NCI-H1048 (cell line): ENCODE data around the gene CTBP2.

Experiments
- DNase-seq: peaks from one replicate; lab custom pipeline; 2025; lab: John Stamatoyannopoulos, UW

The CTBP2 gene

DNA sequence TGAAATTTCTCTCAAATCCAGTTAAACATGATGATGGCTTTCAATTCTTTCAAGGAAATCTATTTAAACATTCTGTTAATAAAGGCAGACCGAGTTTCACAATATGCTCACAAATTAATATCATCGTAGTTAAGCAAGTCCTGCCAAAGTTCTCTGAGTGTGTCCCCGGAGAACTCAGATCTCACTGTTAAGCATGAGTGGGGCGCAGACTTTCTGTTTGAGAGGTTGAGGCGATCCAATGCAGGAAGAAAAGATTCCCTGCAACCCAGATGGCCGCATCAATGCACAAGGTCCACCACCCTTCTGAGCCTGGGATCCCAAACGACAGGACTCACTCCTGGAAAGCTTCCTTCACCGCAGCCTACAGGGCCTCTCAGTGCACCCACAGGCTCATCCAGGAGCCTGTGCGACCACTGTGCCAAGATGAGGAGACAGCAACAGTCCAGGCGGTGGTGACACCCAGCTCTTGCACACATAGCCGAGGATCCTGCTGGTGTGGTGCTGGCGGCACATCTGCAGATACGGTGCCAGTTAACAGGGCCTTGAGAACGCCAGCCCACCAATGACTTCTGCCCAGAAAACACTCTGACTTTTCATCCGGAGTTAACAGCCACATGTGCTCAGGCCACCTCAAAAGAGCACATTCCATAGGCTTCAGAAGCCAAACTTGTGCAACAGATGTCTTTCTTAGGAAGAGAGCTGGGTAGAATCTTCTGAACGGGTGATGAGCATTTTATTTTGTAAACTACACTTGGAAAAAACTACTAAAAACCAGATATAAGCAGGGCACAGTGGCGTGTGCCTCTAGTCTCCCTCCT lies 116.3 kb downstream of the CTBP2 start:
- DNase-seq: no peak

DNA sequence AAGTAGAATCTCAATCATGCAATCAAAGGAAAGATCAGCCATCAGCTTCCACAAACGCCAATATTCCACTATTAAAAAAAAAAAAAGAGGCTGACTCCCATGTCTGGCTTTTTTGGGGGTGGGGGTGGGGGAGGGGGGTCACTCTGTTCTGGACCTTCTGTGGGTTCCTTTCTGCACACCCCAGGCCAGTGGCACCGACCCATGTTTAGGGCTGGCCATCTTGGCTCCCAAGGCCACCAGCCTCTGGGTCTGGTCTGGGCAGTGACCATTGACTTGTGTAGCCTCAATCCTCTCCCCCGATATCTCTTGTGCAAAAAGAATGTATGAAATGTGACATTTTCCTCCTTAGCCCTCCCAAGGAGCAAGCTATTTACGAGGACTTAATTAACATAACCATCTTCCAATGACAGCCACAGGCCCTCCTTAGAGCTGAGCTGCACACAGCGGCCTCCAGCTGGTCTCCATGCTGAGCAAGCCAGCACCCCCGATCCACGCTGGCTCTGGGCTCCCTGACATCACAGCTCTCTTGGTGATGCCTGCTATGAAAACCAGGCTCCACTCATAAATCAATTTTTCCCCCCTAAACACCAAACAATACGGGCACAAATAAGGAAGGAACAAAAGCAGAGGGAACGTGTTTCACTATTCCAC lies 118.4 kb downstream of the CTBP2 start:
- DNase-seq: no peak

- DNase-seq: no peak
Measured at GRCh38 chr10:125039354-125039769, 121.0 kb downstream of the CTBP2 start.

GRCh38 chr10:125038637-125039036 lies 121.7 kb downstream of the CTBP2 start:
- DNase-seq: no peak

GRCh38 chr10:125037145-125037877 lies 123.1 kb downstream of the CTBP2 start:
- no peak for DNase-seq

DNA sequence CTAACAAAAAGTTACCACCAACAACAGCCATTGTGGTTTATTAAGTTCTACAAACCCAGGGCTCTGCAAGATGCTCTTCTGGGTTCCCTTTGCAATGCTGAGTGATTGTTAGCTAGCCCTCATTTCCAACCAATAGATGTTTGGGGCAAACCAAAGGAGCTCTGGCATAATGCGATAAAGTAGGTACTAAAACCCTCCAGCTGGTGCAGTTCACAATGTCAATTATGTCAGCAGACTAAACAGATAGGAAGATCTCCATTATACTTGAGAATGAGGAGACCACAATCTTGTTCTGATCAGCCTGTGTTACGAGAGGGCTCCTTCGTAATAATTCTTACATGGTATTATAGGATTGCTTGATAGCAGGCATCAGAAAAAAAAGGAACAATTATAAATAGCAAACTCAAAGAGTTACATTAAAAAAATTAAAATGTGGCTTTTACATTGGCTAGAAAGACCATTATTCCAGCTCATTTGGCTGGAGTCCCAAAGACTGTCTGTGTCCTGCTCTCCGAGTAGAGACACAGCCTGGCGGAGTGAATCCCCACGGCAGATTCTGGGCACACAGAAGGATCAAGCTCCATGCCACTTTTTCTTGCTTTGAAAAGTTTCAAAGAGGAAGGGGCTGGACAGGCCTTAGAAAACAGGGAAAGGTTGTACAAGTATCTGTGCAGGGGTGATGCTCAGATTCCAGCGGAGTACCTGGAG lies 124.6 kb downstream of the CTBP2 start:
- no peak for DNase-seq

- no peak for DNase-seq
Measured at GRCh38 chr10:125035136-125035535, 125.2 kb downstream of the CTBP2 start.

- DNase-seq: no peak
Measured at GRCh38 chr10:125034675-125035074, 125.7 kb downstream of the CTBP2 start.

DNA sequence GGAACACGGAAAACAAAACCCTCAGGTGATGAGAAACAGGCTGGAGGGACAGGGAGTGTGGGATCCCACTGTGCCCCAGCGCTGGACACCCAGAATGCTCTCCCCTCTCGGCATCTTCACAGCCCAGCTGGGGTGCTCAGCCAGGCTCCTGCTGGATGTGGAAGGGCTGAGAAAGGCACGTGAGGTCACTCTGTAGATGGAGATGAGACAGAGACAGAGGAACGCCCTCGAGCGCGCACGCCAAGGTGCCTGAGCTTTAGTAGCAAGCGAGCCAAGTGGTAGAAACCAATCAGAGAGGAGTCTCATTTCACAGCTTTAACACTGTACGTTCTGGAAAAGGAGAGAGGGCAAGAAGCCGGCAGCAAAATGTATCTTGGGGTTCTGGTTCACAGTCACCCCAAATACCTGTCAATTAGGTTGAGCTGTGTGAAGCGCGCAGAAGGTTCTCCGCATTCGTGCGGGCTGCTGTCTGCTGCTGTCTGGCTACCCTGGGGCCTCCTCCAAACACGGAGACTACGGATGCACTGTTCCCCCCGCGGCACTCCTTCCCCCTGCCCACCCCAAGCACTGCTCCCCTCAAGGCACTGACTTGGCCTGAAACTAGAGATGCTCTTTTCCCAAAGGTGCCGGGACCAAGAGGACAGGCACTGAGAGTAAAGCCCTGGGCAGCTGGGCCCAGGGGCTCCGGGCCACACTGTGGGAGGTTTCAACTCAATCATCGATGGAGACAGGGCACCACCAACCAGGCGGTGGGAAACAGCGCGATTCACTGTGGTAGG lies 127.0 kb downstream of the CTBP2 start:
- no peak for DNase-seq

- no peak for DNase-seq
Measured at GRCh38 chr10:125032474-125033020, 127.8 kb downstream of the CTBP2 start.

GRCh38 chr10:125030567-125031197 lies 129.7 kb downstream of the CTBP2 start:
- DNase-seq: no peak

GRCh38 chr10:125029584-125030242 lies 130.7 kb downstream of the CTBP2 start:
- DNase-seq: no peak

- DNase-seq: no peak
Measured at GRCh38 chr10:125027871-125028869, 132.2 kb downstream of the CTBP2 start.

- DNase-seq: no peak
Measured at GRCh38 chr10:125026974-125027735, 133.2 kb downstream of the CTBP2 start.

DNA sequence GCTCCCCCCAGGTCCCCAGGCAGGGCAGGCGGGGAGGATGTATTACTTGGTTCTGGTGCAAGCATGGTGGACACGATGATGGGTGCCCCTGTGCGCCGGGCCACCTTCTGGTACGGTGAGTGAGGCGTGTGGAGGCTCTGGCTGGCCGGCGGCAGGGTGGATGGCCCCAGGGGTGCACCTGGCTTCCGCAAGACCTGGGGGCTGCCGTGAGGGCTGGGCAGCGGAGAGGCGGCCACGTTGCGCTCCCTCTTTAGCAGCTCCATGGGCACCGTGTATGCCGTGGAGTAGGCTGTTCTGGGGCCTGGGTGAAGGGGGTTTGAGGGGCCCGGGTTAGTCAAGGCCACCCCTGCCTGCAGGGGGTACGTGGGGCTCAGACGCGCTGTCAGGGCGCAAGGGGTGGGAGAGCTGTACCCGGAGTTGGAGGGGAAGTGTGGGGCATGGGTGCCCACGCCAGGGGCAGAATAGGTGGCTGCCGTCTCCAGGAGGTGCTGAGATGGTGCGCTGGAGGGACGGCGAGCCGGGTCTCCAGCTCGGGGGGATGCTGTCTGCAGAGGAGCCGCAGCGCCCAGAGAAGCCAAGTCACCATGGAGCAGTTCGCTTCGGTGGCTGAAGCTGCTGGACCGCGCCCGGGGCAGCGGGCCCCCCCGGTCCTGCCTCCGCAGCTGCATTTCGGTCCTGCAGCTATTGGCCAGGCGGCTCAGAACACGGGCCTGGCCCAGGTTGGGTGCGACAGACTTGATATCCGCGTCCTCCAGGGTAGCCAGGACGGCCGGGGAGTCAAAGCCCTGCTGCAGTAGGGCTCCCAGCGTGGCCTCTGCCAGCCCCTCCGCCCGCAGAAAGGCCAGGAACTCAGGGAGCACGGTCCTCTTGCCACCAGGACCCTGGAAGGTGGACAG lies 134.1 kb downstream of the CTBP2 start:
- DNase-seq: no peak

DNA sequence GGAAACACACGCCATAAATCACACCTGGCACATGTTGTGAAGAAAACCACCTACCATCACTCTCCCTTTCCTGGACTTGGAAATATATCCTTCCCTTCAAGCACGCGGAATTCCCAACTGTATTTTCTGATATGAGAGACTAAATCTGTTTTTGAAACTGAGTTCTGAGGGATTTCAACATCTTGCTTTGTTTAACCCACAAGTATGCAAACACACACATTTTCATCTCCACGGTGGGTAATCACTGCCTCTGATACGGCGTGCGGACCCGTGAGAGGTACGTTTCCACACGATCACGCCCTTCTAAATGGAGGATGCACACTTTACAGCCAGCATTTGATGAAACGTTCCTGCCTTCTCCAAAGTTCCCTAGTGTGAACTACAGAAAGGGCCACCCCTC lies 135.0 kb downstream of the CTBP2 start:
- no peak for DNase-seq
